HUES6 (cell line): Measurements from ENCODE around the gene SELENOK.
A peak's percentile ranks its signal among the peaks of the same experiment; 100 is the strongest.

Experiments used
- H3K27ac ChIP-seq: 2 replicates; pipeline ENCODE4 v1.7.0; 2013; ENCODE audit warnings: low read depth, mild to moderate bottlenecking, low read length, inconsistent platforms
- H3K27me3 ChIP-seq: 2 replicates; pipeline ENCODE4 v1.6.1; 2013; ENCODE audit warnings: low read length; ENCODE audit not compliant: control insufficient read depth, insufficient read depth
- H3K36me3 ChIP-seq: 2 replicates; pipeline ENCODE4 v1.6.1; 2013; ENCODE audit warnings: low read length; ENCODE audit not compliant: control insufficient read depth, insufficient read depth
- H3K4me1 ChIP-seq: 2 replicates; pipeline ENCODE4 v1.6.1; 2013; ENCODE audit warnings: low read length; ENCODE audit not compliant: control insufficient read depth, insufficient read depth
- H3K4me3 ChIP-seq: 2 replicates; pipeline ENCODE4 v1.5.1; 2013; ENCODE audit warnings: low read depth, low read length
- H3K9ac ChIP-seq: one replicate; pipeline ENCODE4 v1.6.1; 2013; ENCODE audit warnings: mild to moderate bottlenecking, low read length
- H3K9me3 ChIP-seq: 2 replicates; pipeline ENCODE4 v1.6.1; 2013; ENCODE audit warnings: low read depth, low read length; ENCODE audit not compliant: control insufficient read depth, insufficient read depth

The SELENOK gene

DNA sequence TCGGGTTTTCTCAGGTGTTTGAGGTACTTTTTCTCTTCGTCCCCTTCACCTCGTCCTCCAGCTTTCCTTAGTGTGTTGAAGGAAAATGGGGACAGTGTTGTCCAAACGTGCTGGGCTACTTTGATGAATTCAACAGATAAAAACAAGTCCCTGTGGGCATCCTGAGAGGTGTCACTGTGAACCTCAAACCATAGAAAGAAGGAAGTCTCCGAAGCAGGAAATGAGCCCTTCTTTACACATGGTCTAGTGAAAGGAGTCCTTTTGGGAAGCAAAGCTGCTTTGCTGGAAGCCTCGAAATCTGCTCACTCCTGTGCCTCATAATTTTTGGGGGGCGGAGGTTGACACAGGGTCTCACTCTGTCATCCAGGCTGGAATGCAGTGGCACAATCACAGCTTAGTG, 34.7 kb downstream of the SELENOK start:
- Histone ChIP-seq H3K9me3 (no peaks in the 10 kb centered on the region), H3K4me1 (no peaks in the 10 kb centered on the region), H3K27ac (no peak overlapping the region), H3K27me3 (no peaks in the 10 kb centered on the region), H3K9ac (no peak overlapping the region), H3K36me3 (peaks cover 19% of the 10 kb centered on the region), H3K4me3 (no peak overlapping the region)

DNA sequence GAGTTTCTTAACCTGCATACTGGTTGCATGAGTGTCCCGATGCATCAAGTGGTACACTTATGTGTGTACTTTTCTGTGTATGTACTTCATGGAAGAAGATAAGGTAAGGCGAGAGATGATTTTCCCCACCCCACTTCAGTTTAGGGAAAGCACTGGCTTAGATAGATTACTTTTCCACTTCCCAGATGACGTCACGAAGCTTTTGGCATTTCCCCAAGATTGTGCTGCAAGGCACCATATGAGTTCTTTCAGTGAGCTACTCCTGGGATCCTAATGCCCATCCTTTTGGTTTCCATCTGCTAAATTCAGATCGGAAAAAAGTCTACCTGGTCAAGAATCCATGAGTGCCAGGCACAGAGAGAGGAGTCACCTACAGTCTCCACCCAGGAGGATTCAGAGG, 40.8 kb downstream of the SELENOK start:
- H3K4me3 ChIP-seq: no peak overlapping the region
- H3K4me1 ChIP-seq: peaks cover 3% of the 10 kb centered on the region; the same call in 1 of the 2 replicates
- H3K9me3 ChIP-seq: no peaks in the 10 kb centered on the region
- no peak overlapping the region for H3K27ac ChIP-seq
- H3K27me3 ChIP-seq: peaks cover 27% of the 10 kb centered on the region
- H3K36me3 ChIP-seq: no peaks in the 10 kb centered on the region
- no peak overlapping the region for H3K9ac ChIP-seq

DNA sequence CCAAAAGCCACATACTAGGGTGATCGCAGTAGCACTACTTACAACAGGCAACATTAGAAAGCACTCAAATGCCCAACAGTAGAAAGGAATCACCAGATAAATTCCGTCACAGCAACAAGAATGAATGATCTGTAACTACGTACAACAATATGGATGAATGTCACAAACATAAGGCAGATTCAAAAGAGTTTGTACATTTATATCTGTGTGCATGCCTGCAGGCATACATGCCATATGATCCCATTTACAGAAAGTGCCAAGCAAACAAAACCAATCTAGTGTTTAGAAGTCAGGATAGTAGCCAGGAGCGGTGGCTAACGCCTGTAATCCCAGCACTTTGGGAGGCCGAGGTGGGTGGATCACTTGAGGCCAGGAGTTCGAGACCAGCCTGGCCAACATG, 41.7 kb downstream of the SELENOK start:
- peaks cover 27% of the 10 kb centered on the region for H3K27me3 ChIP-seq

DNA sequence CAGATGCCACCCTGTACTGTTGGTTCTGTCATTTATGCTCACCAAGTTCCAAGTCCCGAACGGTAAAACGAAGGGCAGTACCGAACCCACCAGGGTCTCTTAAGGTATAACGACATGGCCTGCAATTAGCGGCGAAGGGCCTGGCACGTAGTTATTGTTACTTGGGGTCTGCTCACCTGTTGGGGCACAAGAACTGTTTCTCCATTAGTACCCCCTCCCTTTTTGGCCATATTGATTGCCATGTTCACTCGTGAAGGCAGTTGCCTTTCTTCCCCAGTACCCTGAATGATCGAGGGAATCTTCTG, 44.9 kb downstream of the SELENOK start:
- no peak overlapping the region for H3K27ac ChIP-seq
- H3K4me3 ChIP-seq: peak overlapping the region; percentile 80
- H3K9me3 ChIP-seq: no peaks in the 10 kb centered on the region
- H3K36me3 ChIP-seq: no peaks in the 10 kb centered on the region
- peaks cover 37% of the 10 kb centered on the region for H3K4me1 ChIP-seq
- no peak overlapping the region for H3K9ac ChIP-seq
- H3K27me3 ChIP-seq: peaks cover 27% of the 10 kb centered on the region

More for the DNA sequence above, 41.7 kb downstream of the SELENOK start:
- no peak overlapping the region for H3K9ac ChIP-seq
- H3K4me1 ChIP-seq: peaks cover 9% of the 10 kb centered on the region
- no peaks in the 10 kb centered on the region for H3K9me3 ChIP-seq
- H3K36me3 ChIP-seq: no peaks in the 10 kb centered on the region
- no peak overlapping the region for H3K27ac ChIP-seq
- H3K4me3 ChIP-seq: no peak overlapping the region

DNA sequence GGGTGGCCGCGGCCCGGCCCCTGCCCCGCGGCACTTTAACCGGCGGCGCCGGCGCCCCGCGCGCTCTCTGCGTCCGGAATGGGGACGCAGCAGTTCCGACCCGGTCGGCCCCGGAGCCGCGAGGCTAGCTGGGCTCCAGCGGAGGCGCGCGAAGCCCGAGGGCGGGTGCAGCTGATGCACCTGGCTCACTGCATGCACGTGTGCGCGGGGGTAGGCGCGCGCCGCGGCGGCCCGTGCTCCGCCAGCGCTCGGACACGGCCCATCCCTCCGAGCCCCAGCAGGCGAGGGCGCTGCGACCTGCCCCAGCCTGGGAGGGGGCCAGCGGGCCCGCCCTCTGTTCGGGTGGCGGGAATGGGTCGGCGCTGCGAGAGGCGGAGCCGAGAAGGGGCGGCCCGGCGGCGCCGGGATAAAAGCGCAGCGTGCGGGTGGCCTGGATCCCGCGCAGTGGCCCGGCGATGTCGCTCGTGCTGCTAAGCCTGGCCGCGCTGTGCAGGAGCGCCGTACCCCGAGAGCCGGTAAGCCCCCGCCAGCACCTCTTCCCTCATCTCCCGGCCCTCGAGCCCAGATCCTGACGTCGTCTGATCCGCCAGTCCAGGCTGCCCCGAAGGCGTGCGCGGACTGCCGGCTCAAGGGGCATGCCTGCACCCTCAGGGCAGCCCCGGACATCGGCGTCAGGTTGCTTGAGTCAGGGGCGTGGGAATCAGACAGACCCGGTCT, 45.4 kb downstream of the SELENOK start, which contains the start of the genes CHDH and IL17RB:
CHDH (minus strand) TSS at position 286 of the 717 bp plus-strand sequence. CDS start 22,411 bp downstream, outside the sequence.
IL17RB (plus strand) TSS at position 435 of the 717 bp plus-strand sequence; CDS start at position 456, 21 bp downstream.
- Histone ChIP-seq H3K36me3 (no peaks in the 10 kb centered on the region), H3K9me3 (no peaks in the 10 kb centered on the region), H3K4me1 (peaks cover 37% of the 10 kb centered on the region), H3K27me3 (peaks cover 27% of the 10 kb centered on the region), H3K4me3 (peak within 1 kb of the TSS; percentile 80), H3K9ac (peak within 1 kb of the TSS; percentile 77), H3K27ac (no peak within 1 kb of the TSS)

DNA sequence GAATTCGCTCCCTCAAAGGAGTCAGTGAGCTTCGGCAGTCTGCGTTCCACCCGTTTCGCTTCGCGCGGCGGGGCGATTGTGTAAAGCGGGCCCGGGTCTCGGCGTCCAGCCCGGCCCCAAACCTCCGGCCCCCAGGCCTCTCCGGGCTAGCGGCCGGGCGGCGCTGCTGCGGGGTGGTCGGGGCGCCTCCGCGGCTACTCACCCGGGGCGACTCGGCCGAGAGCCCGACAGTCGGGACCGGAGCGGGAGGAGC, 45.9 kb downstream of the SELENOK start:
- H3K4me1 ChIP-seq: peaks cover 37% of the 10 kb centered on the region
- H3K9ac ChIP-seq: peak overlapping the region; percentile 77
- H3K27ac ChIP-seq: no peak overlapping the region
- H3K27me3 ChIP-seq: peaks cover 27% of the 10 kb centered on the region
- H3K36me3 ChIP-seq: no peaks in the 10 kb centered on the region
- peak overlapping the region; percentile 80 for H3K4me3 ChIP-seq
- H3K9me3 ChIP-seq: no peaks in the 10 kb centered on the region

DNA sequence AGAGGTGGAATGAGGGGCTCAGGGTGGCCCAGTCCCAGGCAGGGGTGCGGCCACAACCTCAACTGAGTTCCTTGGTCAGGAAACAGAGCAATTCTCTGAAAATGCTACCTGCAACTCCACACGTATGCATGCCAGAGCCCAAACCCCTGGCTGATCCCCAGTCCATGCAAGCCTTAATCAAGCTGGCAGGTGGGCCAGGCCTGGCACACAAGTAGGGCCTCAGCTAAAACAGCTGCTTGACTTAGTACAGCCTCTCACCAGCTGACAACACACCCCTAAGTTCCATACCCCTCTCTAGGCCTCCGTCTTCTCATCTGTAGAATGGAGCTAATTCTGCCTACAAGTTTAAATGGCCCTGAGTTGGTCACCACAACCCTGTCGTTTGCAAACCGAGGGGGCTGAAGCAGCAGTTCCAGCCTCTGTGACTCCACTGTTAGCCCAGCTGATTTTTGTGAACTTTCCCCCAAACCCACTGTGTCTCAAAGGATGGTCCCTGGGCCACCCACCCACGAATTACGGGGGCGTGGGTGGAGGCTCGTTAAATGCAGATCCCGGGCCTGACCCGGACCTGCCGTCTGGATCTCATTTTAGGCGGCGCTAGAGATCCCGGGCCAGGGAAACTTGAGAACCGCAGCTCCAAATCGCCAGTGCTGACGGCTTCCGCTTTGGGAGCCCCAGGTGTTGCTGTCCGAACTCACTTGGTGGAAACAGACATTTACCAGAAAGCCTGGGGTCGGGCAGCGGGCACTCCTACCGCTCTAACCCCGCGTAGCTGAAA, 46.4 kb downstream of the SELENOK start:
- Histone ChIP-seq H3K27ac (no peak overlapping the region), H3K4me1 (peaks cover 37% of the 10 kb centered on the region), H3K36me3 (no peaks in the 10 kb centered on the region), H3K27me3 (peaks cover 27% of the 10 kb centered on the region), H3K9ac (peak overlapping the region; percentile 77), H3K9me3 (no peaks in the 10 kb centered on the region), H3K4me3 (peak overlapping the region; percentile 80)

DNA sequence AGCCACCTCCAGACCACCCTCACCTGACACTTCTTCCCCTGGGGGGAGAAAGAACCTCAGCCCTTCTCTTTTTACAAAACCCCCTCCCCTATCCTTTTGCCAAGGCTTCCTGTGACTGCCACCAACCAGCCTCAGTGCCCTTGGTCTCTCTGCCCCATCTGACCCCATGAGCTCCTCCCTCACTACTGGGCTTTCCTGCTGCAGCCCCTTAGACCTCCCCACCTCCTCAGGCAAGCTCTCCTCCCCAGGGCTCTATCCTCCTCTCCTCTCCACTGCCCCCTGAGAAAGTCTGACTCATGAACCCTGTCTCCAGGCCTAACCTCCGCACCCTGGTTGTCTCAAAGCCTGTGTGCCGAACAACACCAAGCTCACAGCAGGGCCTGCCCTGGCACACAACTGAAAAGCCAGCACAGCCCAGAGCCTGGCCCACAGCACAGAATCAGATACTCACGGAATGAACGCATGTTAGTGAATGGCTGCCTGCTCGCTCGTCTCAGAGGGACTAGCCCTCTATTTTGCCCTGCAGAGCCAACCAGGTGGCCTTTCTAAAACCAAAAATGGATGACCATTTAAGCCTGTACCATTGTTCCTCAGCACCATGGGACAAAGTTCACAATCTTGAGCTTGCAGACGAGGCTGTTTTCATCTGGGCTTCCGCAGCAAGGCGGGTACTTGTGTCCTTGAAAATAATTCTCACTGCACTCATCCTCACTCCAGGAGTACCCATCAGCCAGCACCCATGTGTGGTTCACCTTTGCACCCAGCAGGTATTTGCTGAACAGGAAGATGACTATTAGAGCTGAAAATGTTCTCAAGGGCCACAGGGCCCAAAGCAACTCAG, 47.2 kb downstream of the SELENOK start:
- Histone ChIP-seq H3K4me1 (peaks cover 37% of the 10 kb centered on the region), H3K27ac (no peak overlapping the region), H3K9ac (no peak overlapping the region), H3K9me3 (no peaks in the 10 kb centered on the region), H3K4me3 (no peak overlapping the region), H3K36me3 (no peaks in the 10 kb centered on the region), H3K27me3 (peaks cover 27% of the 10 kb centered on the region)

DNA sequence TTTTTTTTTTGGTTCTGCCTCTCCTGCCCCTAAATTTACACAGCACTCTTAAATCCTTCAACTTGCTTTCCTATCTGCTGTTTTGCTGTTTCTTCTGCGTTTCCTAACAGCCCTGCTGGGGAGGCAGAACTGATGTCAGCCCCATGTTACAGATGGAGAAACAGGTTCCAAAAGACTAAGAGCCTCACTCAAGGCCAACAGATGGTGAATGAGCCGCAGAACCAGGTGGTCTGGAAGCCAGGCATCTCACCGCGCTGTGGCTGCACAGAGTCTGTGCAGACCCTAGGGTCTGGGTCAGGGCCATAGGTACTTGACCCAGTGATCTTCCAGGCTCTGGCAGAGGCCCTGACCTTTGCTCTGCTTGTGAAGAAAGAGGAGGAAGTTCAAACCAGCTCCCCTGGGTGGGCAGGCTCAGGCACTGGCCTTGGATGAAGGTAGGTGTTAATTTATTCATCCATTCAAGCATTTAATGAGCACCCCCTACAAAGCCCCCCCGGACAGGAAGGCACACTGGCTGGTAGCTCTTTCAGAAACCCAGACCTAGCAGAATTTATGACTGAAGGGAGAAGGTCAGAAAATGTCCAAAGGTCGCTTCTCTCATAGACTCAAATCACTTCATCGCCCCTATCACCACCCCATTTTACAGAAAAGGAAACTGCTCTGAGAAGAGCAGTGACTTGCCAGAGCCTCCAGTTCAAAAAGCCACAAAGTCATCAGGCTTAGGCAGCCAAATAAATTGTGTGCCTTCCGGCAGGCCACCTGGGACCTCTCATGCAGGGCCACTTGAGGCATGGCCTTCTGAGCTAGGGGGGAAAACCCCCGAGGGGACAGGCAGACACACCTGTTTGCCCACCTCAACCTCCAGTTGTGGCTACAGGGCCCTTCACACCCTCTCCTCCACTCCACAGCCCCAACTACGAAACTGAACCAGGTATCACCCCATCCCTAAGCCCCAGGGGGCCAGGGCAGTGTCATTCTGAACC, 48.2 kb downstream of the SELENOK start:
- H3K4me1 ChIP-seq: peaks cover 37% of the 10 kb centered on the region
- H3K27me3 ChIP-seq: peaks cover 25% of the 10 kb centered on the region
- peaks cover 8% of the 10 kb centered on the region for H3K36me3 ChIP-seq
- H3K9me3 ChIP-seq: no peaks in the 10 kb centered on the region
- no peak overlapping the region for H3K9ac ChIP-seq
- H3K27ac ChIP-seq: no peak overlapping the region
- no peak overlapping the region for H3K4me3 ChIP-seq

DNA sequence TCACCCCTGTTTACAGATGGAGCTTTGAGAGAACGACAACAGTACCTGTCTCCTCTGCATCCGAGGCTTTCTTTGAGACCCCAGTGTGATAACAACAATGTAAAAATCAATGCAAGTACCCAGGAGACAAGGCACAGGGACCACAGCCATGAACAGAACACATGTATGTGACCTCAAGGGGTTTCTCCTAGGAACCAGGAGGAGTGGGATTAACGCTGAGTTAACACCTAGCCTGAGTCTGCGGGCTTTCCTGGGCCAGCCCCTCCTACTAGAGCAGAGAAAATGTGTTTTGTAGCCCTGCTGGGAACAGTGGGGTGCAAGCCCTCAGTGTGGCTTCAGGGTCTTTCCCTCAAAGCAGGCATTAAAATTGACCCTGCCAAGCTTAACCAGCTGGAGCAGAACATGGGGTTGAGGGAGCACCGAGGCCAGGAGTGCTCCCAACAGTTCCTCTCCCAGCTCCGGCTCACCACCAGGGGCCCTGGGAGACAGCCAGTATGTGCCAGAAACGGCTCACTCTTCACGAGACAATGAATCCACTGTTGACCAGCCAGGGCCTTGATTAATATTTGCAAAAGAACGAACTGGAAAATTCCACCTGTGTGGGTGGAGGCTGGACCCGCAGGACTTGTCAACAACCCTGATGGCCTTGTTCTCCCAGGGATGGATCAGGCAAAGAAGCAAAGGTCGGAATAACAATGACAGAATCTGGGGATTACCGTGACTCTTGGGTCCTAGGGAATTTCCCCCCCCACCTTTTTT, 49.0 kb downstream of the SELENOK start:
- H3K27me3 ChIP-seq: peaks cover 17% of the 10 kb centered on the region
- peaks cover 37% of the 10 kb centered on the region for H3K4me1 ChIP-seq
- no peak overlapping the region for H3K4me3 ChIP-seq
- no peak overlapping the region for H3K9ac ChIP-seq
- H3K36me3 ChIP-seq: peaks cover 8% of the 10 kb centered on the region
- H3K9me3 ChIP-seq: no peaks in the 10 kb centered on the region
- no peak overlapping the region for H3K27ac ChIP-seq
